Body of pancreas (tissue), 4 donors: ENCODE results near the gene EFNA5. TPM values are rescaled to one million over a fixed set of nuclear protein-coding genes. Genes with fewer than 3 reads are reported as not detected.

Source experiments
- ATAC-seq: fragments of 150-250 bp; one replicate; pipeline ENCODE4 v1.9.1; 2016
- DNase-seq, 4 donors: peaks; one replicate each; pipeline ENCODE4 v3.0.0-alpha.2; 2019
- H3K27ac ChIP-seq, 4 donors: fragments of 200-600 bp; sonication (generic); 1 replicate in 3 of 4; 2 replicates in 1 of 4; pipeline versions ENCODE4 v1.5.1 to v1.6.1; 2016 to 2019; ENCODE audit warnings: mild to moderate bottlenecking in 1 of 4, mixed read lengths in 1 of 4, moderate library complexity in 1 of 4
- H3K27me3 ChIP-seq, 2 donors: fragments of 200-600 bp; sonication (generic); one replicate each; pipeline ENCODE4 v1.6.0; 2016; ENCODE audit warnings: mild to moderate bottlenecking in 1 of 2
- H3K36me3 ChIP-seq, 2 donors: fragments of 200-600 bp; sonication (generic); replicated peaks in 1 of 2; 2 replicates each; pipeline ENCODE4 v1.5.1; 2016; ENCODE audit warnings: low read depth in 2 of 2; ENCODE audit not compliant: insufficient read depth in 1 of 2
- H3K4me1 ChIP-seq: fragments of 200-600 bp; sonication (generic); one replicate; pipeline ENCODE4 v1.6.0; 2016
- H3K4me3 ChIP-seq, 2 donors: fragments of 200-600 bp; sonication (generic); 1 replicate in 1 of 2; 2 replicates in 1 of 2; pipeline ENCODE4 v1.5.1; 2016 to 2019
- H3K9me3 ChIP-seq, 3 donors: fragments of 200-600 bp; sonication (generic); 1 replicate in 2 of 3; 2 replicates in 1 of 3; pipeline ENCODE4 v1.5.1; 2016
- POLR2A ChIP-seq, 3 donors: fragments of 450-650 bp; IDR thresholded peaks; one replicate each; pipeline ENCODE4 v1.6.1; 2016; ENCODE audit warnings: antibody characterized with exemption in 3 of 3, mild to moderate bottlenecking in 2 of 3
- WGBS, 2 donors: methylation state at CpG; one replicate each; pipeline ENCODE4 v1.1.5; 2017; 5-methylcytosine and 5-hydroxymethylcytosine counted together
- intact Hi-C: fragments of 100-400 bp; cut with DNase I; formaldehyde crosslinking; loops from one replicate; pipeline ENCODE4 v1.15.1; 2023
- total RNA-seq, 2 donors: library from RNA; depleted of rRNA; stranded (reverse); fragments of >200 nt; gene quantifications; one replicate each; pipeline ENCODE4 v1.1.0, GENCODE V29; 2016
- TF ChIP-seq, protein P1 (sequence below), 7 experiments: fragments of 450-650 bp in 4 of 7; fragments of 200-600 bp in 3 of 7; sonication (generic) in 3 of 7; IDR thresholded peaks; one replicate each; pipeline ENCODE4 v1.5.1; 2016 to 2019; ENCODE audit warnings: antibody characterized with exemption in 7 of 7

Gene EFNA5
- total RNA-seq, 2 donors from 2014 or later: 1.3 to 3.4 TPM

DNA sequence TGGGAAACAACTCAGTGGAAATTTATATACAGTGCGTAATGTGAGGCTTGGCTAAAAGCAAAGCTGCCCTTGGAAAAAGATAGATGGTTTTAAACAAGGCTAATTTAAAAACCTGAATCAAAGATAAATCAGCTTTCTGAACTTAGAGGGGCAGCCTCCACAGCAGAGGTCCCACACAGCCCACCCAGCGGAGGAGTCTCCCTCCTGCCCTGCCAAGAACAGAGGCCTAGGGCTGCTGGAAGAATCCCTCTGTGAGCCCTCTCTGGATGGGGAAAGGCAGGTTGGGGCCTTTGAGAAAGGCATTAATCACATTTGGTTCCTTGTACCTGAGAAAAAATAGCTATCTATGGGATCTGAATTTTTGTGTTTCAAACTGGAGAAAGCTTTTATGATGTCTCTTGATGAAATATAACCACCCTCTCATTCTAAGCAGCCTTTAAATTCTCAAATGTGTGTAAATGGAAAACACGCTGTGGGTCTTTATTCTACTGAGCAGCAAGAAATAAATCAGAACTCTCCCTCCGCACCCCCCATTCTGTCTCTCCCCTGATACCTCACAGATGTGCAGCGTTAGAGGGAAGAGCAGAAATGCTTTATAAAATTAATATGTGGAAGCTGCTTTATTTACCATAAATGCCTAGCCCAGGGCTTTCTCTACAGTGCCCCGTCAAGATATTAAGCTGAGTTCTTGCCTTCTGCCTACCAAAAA lies 329.2 kb downstream of the EFNA5 start:
- DNase-seq (no peak), ATAC-seq (no peak)
- H3K9me3 ChIP-seq: peaks cover 0 to 10% (median 0%) of the 10 kb centered on the region in 3 donors
- H3K27me3 ChIP-seq: no peaks in the 10 kb centered on the region
- H3K4me1 ChIP-seq: no peaks in the 10 kb centered on the region
- no peak overlapping the region for H3K4me3 ChIP-seq
- TF ChIP-seq, protein P1, sequence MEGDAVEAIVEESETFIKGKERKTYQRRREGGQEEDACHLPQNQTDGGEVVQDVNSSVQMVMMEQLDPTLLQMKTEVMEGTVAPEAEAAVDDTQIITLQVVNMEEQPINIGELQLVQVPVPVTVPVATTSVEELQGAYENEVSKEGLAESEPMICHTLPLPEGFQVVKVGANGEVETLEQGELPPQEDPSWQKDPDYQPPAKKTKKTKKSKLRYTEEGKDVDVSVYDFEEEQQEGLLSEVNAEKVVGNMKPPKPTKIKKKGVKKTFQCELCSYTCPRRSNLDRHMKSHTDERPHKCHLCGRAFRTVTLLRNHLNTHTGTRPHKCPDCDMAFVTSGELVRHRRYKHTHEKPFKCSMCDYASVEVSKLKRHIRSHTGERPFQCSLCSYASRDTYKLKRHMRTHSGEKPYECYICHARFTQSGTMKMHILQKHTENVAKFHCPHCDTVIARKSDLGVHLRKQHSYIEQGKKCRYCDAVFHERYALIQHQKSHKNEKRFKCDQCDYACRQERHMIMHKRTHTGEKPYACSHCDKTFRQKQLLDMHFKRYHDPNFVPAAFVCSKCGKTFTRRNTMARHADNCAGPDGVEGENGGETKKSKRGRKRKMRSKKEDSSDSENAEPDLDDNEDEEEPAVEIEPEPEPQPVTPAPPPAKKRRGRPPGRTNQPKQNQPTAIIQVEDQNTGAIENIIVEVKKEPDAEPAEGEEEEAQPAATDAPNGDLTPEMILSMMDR (IDR thresholded peaks at IDR 0.05): no peak
- TF ChIP-seq POLR2A (IDR thresholded peaks at IDR 0.05): no peak
- no peaks in the 10 kb centered on the region for H3K36me3 ChIP-seq
- intact Hi-C loops: no loop called here
- H3K27ac ChIP-seq: no peak overlapping the region
- 80 to 85% methylated on average over 6 of the region's 6 CpGs for WGBS, 2 donors

DNA sequence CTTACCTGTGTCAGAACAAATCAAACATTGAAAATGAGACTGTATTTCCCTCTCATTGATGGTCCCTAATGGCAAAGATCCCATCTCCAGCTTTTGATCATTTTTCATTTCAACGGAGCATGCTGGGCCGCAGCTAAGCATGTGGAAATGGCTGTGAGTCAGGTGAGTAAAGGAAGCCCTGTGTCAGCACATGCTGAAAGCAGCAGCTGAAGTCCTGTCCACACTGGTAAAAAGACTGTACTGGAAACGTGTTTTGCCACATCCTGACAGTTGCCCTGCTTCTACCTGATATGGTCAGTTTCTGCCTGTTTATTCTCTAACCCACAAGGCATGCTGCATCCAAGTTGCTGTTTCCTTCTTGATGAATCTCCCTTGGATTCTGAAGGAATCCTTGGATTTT lies 330.1 kb downstream of the EFNA5 start:
- intact Hi-C loops: no loop called here
- no peak for ATAC-seq
- TF ChIP-seq POLR2A (IDR thresholded peaks at IDR 0.05): no peak
- TF ChIP-seq, protein P1 (IDR thresholded peaks at IDR 0.05): no peak
- WGBS, 2 donors: 54 to 59% methylated on average over 3 of the region's 3 CpGs
- Histone ChIP-seq H3K9me3 (peaks cover 0 to under 1% (median 0%) of the 10 kb centered on the region in 3 donors), H3K27me3 (no peaks in the 10 kb centered on the region), H3K36me3 (no peaks in the 10 kb centered on the region), H3K4me3 (no peak overlapping the region), H3K27ac (no peak overlapping the region), H3K4me1 (no peaks in the 10 kb centered on the region)
- DNase-seq: no peak

DNA sequence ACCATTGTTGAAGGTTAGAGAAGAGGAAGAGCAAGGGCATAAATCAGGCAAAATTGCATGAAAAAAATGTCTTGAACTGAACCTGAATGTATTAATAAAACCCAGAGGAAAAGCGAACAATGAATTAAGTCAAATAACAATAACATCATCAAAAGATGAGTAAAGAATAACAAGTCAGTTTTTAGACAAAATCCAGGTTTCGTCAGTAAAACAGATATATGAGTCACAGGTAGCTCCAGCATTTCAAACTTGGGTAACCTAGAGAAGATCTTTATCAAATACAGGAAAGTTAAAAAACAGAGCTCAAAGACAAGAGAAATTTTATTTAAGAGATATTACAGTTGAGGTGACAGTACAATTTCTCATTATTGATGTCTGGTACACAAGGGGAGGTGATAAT lies 332.4 kb downstream of the EFNA5 start:
- Histone ChIP-seq H3K27ac (no peak overlapping the region), H3K4me3 (no peak overlapping the region), H3K4me1 (no peaks in the 10 kb centered on the region), H3K36me3 (no peaks in the 10 kb centered on the region), H3K9me3 (no peaks in the 10 kb centered on the region), H3K27me3 (no peaks in the 10 kb centered on the region)
- WGBS, 2 donors: 83 to 95% methylated on average over 2 of the region's 2 CpGs
- ATAC-seq: no peak
- no peak for DNase-seq
- intact Hi-C loops: no loop called here
- TF ChIP-seq POLR2A (IDR thresholded peaks at IDR 0.05): no peak
- TF ChIP-seq, protein P1 (IDR thresholded peaks at IDR 0.05): no peak

DNA sequence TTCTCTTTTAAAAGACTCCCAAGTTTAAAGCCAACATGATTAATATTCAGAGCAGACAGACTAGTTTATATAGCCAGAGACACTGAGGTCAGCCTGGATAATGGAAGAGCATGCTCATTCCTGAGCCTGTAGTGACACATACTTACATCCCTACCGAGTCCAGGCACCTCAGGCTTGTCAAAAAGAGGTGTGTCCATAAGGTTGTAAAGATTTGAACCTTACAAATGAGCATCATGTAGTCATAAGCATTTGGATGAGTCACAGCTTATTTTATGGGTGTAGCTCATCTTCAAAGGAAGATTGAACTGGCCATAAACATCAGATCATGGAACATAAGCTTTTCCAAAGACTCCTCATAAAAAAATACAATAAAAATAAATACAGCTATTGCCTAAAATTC lies 333.5 kb downstream of the EFNA5 start:
- Histone ChIP-seq H3K4me3 (no peak overlapping the region), H3K36me3 (no peaks in the 10 kb centered on the region), H3K4me1 (no peaks in the 10 kb centered on the region), H3K27me3 (no peaks in the 10 kb centered on the region), H3K9me3 (no peaks in the 10 kb centered on the region), H3K27ac (no peak overlapping the region)
- TF ChIP-seq POLR2A (IDR thresholded peaks at IDR 0.05): no peak
- TF ChIP-seq, protein P1 (IDR thresholded peaks at IDR 0.05): no peak
- intact Hi-C loops: no loop called here
- DNase-seq (no peak), ATAC-seq (no peak)
- 67 to 71% methylated on average over 1 of the region's 1 CpG for WGBS, 2 donors

DNA sequence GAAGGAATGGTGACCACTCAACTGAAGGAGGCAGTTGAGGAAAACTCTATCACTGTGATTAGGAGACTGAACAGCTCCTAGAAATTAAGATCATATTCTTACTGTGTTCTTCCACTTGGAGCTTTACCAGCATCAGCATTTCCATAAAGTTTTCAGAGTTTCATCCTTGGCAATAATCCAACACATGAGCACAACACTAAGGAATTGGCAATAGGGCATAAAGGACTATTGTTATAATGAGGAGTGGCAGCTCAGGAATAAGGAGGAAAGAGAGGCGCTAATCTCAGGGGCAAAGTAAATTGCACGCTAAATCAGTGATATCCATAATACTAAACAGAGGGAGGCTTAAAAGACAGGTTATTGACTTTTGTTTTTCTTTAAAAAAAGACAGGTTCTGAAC lies 338.9 kb downstream of the EFNA5 start:
- ATAC-seq: no peak
- H3K27me3 ChIP-seq: no peaks in the 10 kb centered on the region
- no peaks in the 10 kb centered on the region for H3K4me1 ChIP-seq
- no peak overlapping the region for H3K27ac ChIP-seq
- H3K9me3 ChIP-seq: no peaks in the 10 kb centered on the region
- H3K4me3 ChIP-seq: no peak overlapping the region
- no peak for TF ChIP-seq POLR2A (IDR thresholded peaks at IDR 0.05)
- TF ChIP-seq, protein P1 (IDR thresholded peaks at IDR 0.05): no peak
- no peaks in the 10 kb centered on the region for H3K36me3 ChIP-seq
- no peak for DNase-seq
- WGBS, 2 donors: 57 to 64% methylated on average over 2 of the region's 2 CpGs
- intact Hi-C loops: no loop called here
